Neural crest cell (in vitro differentiated cells): ENCODE data around the gene DHDDS. TPM values are rescaled to one million over a fixed set of nuclear protein-coding genes. Genes with fewer than 3 reads are reported as not detected.
"Not testable (repeated sequence)": the region's sequence is repeated elsewhere in the genome, so short reads cannot be mapped to it uniquely, and the experiment has no call there.

Experiments used
- DNase-seq: peaks from one replicate; pipeline ENCODE4 v3.0.0; 2021; ENCODE audit warnings: low read depth, mixed read lengths, low spot score
- H3K27ac Mint-ChIP-seq: one replicate; pipeline ENCODE4 v1.8.0; 2021; ENCODE audit warnings: mild to moderate bottlenecking, mixed read lengths; ENCODE audit not compliant: unreplicated experiment
- H3K27me3 Mint-ChIP-seq: 2 replicates; pipeline ENCODE4 v1.8.0; 2021; ENCODE audit warnings: low read depth, mild to moderate bottlenecking, mixed read lengths
- H3K36me3 Mint-ChIP-seq: 2 replicates; pipeline ENCODE4 v1.8.0; 2021; ENCODE audit warnings: low read depth, mild to moderate bottlenecking, mixed read lengths
- H3K4me1 Mint-ChIP-seq: 2 replicates; pipeline ENCODE4 v1.8.0; 2021; ENCODE audit warnings: mixed read lengths
- H3K4me3 Mint-ChIP-seq: one replicate; pipeline ENCODE4 v1.8.0; 2021; ENCODE audit warnings: mild to moderate bottlenecking, mixed read lengths
- H3K9me3 Mint-ChIP-seq: 2 replicates; pipeline ENCODE4 v1.8.0; 2021; ENCODE audit warnings: mixed read lengths
- total RNA-seq: library from RNA; stranded (reverse); gene quantifications from 2 replicates; pipeline ENCODE4 v1.2.1, GENCODE V29; 2021
- TF ChIP-seq, protein P1 (sequence below): fragments of 200-600 bp; sonication (generic); conservative IDR thresholded peaks from 2 replicates; pipeline ENCODE4 v1.5.0; 2021; ENCODE audit warnings: antibody characterized with exemption, mild to moderate bottlenecking

The DHDDS gene
- total RNA-seq, 1 donor from 2014 or later: 40.1 TPM

- Mint-ChIP-seq H3K9me3 (no peaks in the 10 kb centered on the region), H3K36me3 (no peaks in the 10 kb centered on the region), H3K27ac (no peak overlapping the region), H3K4me3 (peak overlapping the region; percentile 88), H3K27me3 (no peaks in the 10 kb centered on the region), H3K4me1 (peaks cover 4% of the 10 kb centered on the region)
- TF ChIP-seq, protein P1, sequence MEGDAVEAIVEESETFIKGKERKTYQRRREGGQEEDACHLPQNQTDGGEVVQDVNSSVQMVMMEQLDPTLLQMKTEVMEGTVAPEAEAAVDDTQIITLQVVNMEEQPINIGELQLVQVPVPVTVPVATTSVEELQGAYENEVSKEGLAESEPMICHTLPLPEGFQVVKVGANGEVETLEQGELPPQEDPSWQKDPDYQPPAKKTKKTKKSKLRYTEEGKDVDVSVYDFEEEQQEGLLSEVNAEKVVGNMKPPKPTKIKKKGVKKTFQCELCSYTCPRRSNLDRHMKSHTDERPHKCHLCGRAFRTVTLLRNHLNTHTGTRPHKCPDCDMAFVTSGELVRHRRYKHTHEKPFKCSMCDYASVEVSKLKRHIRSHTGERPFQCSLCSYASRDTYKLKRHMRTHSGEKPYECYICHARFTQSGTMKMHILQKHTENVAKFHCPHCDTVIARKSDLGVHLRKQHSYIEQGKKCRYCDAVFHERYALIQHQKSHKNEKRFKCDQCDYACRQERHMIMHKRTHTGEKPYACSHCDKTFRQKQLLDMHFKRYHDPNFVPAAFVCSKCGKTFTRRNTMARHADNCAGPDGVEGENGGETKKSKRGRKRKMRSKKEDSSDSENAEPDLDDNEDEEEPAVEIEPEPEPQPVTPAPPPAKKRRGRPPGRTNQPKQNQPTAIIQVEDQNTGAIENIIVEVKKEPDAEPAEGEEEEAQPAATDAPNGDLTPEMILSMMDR: no peak
- peak; percentile 92 for DNase-seq
These were observed 68.5 kb downstream of the DHDDS start for GRCh38 chr1:26500488-26501175.

DNA sequence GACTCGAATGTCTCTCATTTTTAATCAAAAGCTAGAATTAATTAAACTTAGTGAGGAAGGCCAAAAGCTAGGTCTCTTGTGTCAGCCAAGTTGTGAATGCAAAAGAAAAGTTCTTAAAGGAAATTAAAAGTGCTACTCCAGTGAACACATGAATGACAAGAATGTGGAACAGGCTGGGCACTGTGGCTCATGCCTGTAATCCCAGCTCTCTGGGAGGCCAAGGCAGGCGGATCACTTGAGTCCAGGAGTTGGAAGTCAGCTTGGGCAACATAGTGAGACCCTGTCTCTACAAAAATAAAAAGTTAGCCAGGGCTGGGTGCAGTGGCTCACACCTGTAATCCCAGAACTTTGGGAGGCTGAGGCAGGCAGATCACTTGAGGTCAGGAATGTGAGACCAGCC, 78.6 kb downstream of the DHDDS start:
- not testable (repeated sequence) for H3K27ac Mint-ChIP-seq, H3K27me3 Mint-ChIP-seq, H3K4me3 Mint-ChIP-seq, H3K4me1 Mint-ChIP-seq, H3K9me3 Mint-ChIP-seq, DNase-seq, H3K36me3 Mint-ChIP-seq

- H3K9me3 Mint-ChIP-seq, H3K4me1 Mint-ChIP-seq, H3K27me3 Mint-ChIP-seq, DNase-seq, H3K27ac Mint-ChIP-seq, H3K4me3 Mint-ChIP-seq, H3K36me3 Mint-ChIP-seq: not testable (repeated sequence)
These were observed 83.7 kb downstream of the DHDDS start for GRCh38 chr1:26515836-26516235.

- H3K27me3 Mint-ChIP-seq: no peaks in the 10 kb centered on the region
- no peak overlapping the region for H3K27ac Mint-ChIP-seq
- TF ChIP-seq, protein P1: no peak
- peaks cover 3% of the 10 kb centered on the region for H3K9me3 Mint-ChIP-seq
- H3K36me3 Mint-ChIP-seq: no peaks in the 10 kb centered on the region
- no peak overlapping the region for H3K4me3 Mint-ChIP-seq
- no peaks in the 10 kb centered on the region for H3K4me1 Mint-ChIP-seq
- DNase-seq: no peak
These were observed 85.1 kb downstream of the DHDDS start for GRCh38 chr1:26516987-26517765.

- Mint-ChIP-seq H3K36me3 (no peaks in the 10 kb centered on the region), H3K4me3 (no peak overlapping the region), H3K4me1 (no peaks in the 10 kb centered on the region), H3K9me3 (no peaks in the 10 kb centered on the region), H3K27ac (no peak overlapping the region), H3K27me3 (no peaks in the 10 kb centered on the region)
- TF ChIP-seq, protein P1: no peak
- DNase-seq: no peak
These were observed 85.6 kb downstream of the DHDDS start for GRCh38 chr1:26517766-26518049.

DNA sequence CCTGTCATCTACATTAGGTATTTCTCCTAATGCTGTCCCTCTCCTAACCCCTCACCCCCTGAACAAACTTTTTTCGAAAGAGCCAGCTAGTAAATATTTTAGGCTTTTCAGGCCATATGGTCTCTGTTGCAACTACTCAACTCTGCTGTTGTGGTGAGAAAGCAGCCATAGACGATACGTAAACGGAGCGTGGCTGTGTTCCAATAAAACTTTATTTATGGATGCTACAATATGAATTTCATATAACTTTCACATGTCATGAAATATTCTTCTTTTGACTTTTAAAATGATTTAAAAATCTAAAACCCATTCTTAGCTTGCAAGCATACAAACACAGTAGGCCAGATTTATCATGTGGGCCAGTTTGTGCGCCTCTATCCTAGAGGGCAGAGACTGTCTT, 86.2 kb downstream of the DHDDS start:
- no peak overlapping the region for H3K4me3 Mint-ChIP-seq
- no peak overlapping the region for H3K27ac Mint-ChIP-seq
- no peaks in the 10 kb centered on the region for H3K27me3 Mint-ChIP-seq
- no peak for DNase-seq
- no peaks in the 10 kb centered on the region for H3K9me3 Mint-ChIP-seq
- no peaks in the 10 kb centered on the region for H3K36me3 Mint-ChIP-seq
- TF ChIP-seq, protein P1: no peak
- H3K4me1 Mint-ChIP-seq: no peaks in the 10 kb centered on the region
